GM10847 (cell line): ENCODE data around the gene RGS14.

Source experiments
- POLR2A ChIP-seq: IDR thresholded peaks from 2 replicates; pipeline ENCODE4 v1.6.1; 2011; ENCODE audit not compliant: insufficient read length; ENCODE audit errors: extremely low read depth

Gene RGS14

GRCh38 chr5:177410575-177410974 is 52.9 kb downstream of the RGS14 start:
- no peak for TF ChIP-seq POLR2A

- TF ChIP-seq POLR2A = no peak
Measured at GRCh38 chr5:177412603-177413233, 55.0 kb downstream of the RGS14 start.

GRCh38 chr5:177414481-177414880 is 56.8 kb downstream of the RGS14 start:
- no peak for TF ChIP-seq POLR2A

- no peak for TF ChIP-seq POLR2A
Measured at GRCh38 chr5:177419046-177419445, 61.3 kb downstream of the RGS14 start.

- TF ChIP-seq POLR2A = no peak
Measured at GRCh38 chr5:177421062-177421798, 63.5 kb downstream of the RGS14 start.
